GM23338 (cell line): ENCODE measurements around the gene EIF4G3. TPM values are rescaled to one million over a fixed set of nuclear protein-coding genes. Genes with fewer than 3 reads are reported as not detected.

Experiments used
- ATAC-seq: fragments of 200-7000 bp; cut with Tn5 transposase; 3 replicates; pipeline ENCODE4 v1.9.1; 2020
- DNase-seq: peaks from one replicate; pipeline ENCODE4 v3.0.0-alpha.2; 2015; ENCODE audit warnings: low spot score
- H2AFZ ChIP-seq: fragments of 200-600 bp; sonication (generic); 2 replicates; pipeline ENCODE4 v1.8.0; 2016; ENCODE audit warnings: antibody characterized with exemption, mild to moderate bottlenecking, moderate library complexity
- H3F3A ChIP-seq: fragments of 200-600 bp; sonication (generic); replicated peaks from 2 replicates; pipeline ENCODE4 v1.8.0; 2017; ENCODE audit warnings: antibody characterized with exemption, mixed run types, low read depth
- H3K27ac ChIP-seq: fragments of 200-600 bp; sonication (generic); 2 replicates; pipeline ENCODE4 v1.6.1; 2016; ENCODE audit warnings: low read depth
- H3K27me3 ChIP-seq: fragments of 200-600 bp; sonication (generic); 2 replicates; pipeline ENCODE4 v1.8.0; 2016; ENCODE audit warnings: mild to moderate bottlenecking, mixed run types, moderate library complexity; ENCODE audit not compliant: insufficient read depth
- H3K36me3 ChIP-seq: fragments of 200-600 bp; sonication (generic); 2 replicates; pipeline ENCODE4 v1.8.0; 2016; ENCODE audit warnings: mild to moderate bottlenecking; ENCODE audit not compliant: insufficient read depth
- H3K4me1 ChIP-seq: fragments of 200-600 bp; sonication (generic); 2 replicates; pipeline ENCODE4 v1.8.0; 2016; ENCODE audit warnings: mild to moderate bottlenecking, moderate library complexity; ENCODE audit not compliant: insufficient read depth
- H3K4me2 ChIP-seq: fragments of 200-600 bp; sonication (generic); 2 replicates; pipeline ENCODE4 v1.7.1; 2017; ENCODE audit warnings: mixed run types
- H3K4me3 ChIP-seq: fragments of 200-600 bp; sonication (generic); 2 replicates; pipeline ENCODE4 v1.6.1; 2016; ENCODE audit warnings: mixed run types
- H3K79me2 ChIP-seq: fragments of 200-600 bp; sonication (generic); replicated peaks from 2 replicates; pipeline ENCODE4 v1.8.0; 2017; ENCODE audit warnings: mild to moderate bottlenecking; ENCODE audit not compliant: insufficient read depth
- H3K9me2 ChIP-seq: fragments of 200-600 bp; sonication (generic); 2 replicates; pipeline ENCODE4 v1.8.0; 2017; ENCODE audit not compliant: insufficient read depth
- H4K20me1 ChIP-seq: fragments of 200-600 bp; sonication (generic); replicated peaks from 2 replicates; pipeline ENCODE4 v1.8.0; 2017; ENCODE audit warnings: mild to moderate bottlenecking; ENCODE audit not compliant: insufficient read depth
- H3K27ac Mint-ChIP-seq: 2 replicates; pipeline ENCODE4 v1.8.0; 2020; ENCODE audit warnings: inconsistent platforms, mild to moderate bottlenecking, moderate library complexity, mixed read lengths
- H3K27me3 Mint-ChIP-seq: 3 replicates; pipeline ENCODE4 v1.8.0; 2022; ENCODE audit warnings: low read depth, mild to moderate bottlenecking, moderate library complexity, mixed read lengths, inconsistent platforms; ENCODE audit not compliant: insufficient read depth, poor library complexity
- H3K36me3 Mint-ChIP-seq: 3 replicates; pipeline ENCODE4 v1.8.0; 2021; ENCODE audit warnings: low read depth, mild to moderate bottlenecking, inconsistent platforms, moderate library complexity, mixed read lengths
- H3K4me1 Mint-ChIP-seq: 3 replicates; pipeline ENCODE4 v1.8.0; 2020; ENCODE audit warnings: mild to moderate bottlenecking, inconsistent platforms, mixed read lengths
- H3K4me3 Mint-ChIP-seq: 3 replicates; pipeline ENCODE4 v1.8.0; 2021; ENCODE audit warnings: moderate library complexity, mild to moderate bottlenecking, inconsistent platforms, mixed read lengths
- H3K9me3 Mint-ChIP-seq: 3 replicates; pipeline ENCODE4 v1.8.0; 2020; ENCODE audit warnings: moderate library complexity, mild to moderate bottlenecking, inconsistent platforms, mixed read lengths
- ETS1 ChIP-seq: IDR thresholded peaks from 2 replicates; pipeline ENCODE4 v1.6.1; 2016; ENCODE audit warnings: antibody characterized with exemption
- EZH2 ChIP-seq: fragments of 200-600 bp; sonication (generic); IDR thresholded peaks from one replicate; pipeline ENCODE4 v1.8.0; 2017; ENCODE audit warnings: antibody characterized with exemption, mild to moderate bottlenecking, low read depth; ENCODE audit not compliant: unreplicated experiment
- EZH2phosphoT487 ChIP-seq: fragments of 200-600 bp; sonication (generic); IDR thresholded peaks from one replicate; pipeline ENCODE4 v1.8.1; 2018; ENCODE audit warnings: antibody characterized with exemption; ENCODE audit not compliant: unreplicated experiment
- JUNB ChIP-seq: IDR thresholded peaks from one replicate; pipeline ENCODE4 v1.6.1; 2016; ENCODE audit warnings: antibody characterized with exemption; ENCODE audit not compliant: unreplicated experiment
- NANOG ChIP-seq: IDR thresholded peaks from 2 replicates; pipeline ENCODE4 v1.6.1; 2016; ENCODE audit warnings: antibody characterized with exemption, borderline replicate concordance
- POLR2AphosphoS5 ChIP-seq: IDR thresholded peaks from 2 replicates; pipeline ENCODE4 v1.6.1; 2016; ENCODE audit warnings: antibody characterized with exemption, low read depth
- REST ChIP-seq: IDR thresholded peaks from one replicate; pipeline ENCODE4 v1.6.1; 2018; ENCODE audit warnings: antibody characterized with exemption; ENCODE audit not compliant: unreplicated experiment
- STAT1 ChIP-seq: IDR thresholded peaks from one replicate; pipeline ENCODE4 v1.6.1; 2016; ENCODE audit warnings: antibody characterized with exemption; ENCODE audit not compliant: unreplicated experiment
- ZNF114 ChIP-seq: fragments of 250-450 bp; sonication (Bioruptor Pico); IDR thresholded peaks from 2 replicates; pipeline ENCODE4 v1.5.0; 2020; ENCODE audit warnings: mild to moderate bottlenecking, moderate library complexity
- ZNF462 ChIP-seq: fragments of 250-450 bp; sonication (Bioruptor Pico); IDR thresholded peaks from 2 replicates; pipeline ENCODE4 v1.5.0; 2020; ENCODE audit warnings: mild to moderate bottlenecking, moderate library complexity
- polyA plus RNA-seq: library from polyadenylated mRNA; unstranded; fragments of >200 nt; fragmentation: Nextera tagmentation; extraction: Ambion mirVana; gene quantifications from 2 replicates; pipeline ENCODE4 v1.2.1, GENCODE V29; 2016
- total RNA-seq: library from RNA; depleted of rRNA; stranded (reverse); fragments of >200 nt; shearing (Covaris generic); gene quantifications from 2 replicates; pipeline ENCODE4 v1.2.3, GENCODE V29; 2014

EIF4G3 gene
- total and polyA plus RNA-seq, 2 experiments from 2014 or later: 37.9 to 68.1 TPM

GRCh38 chr1:21149430-21149854 lies 27.3 kb downstream of the EIF4G3 start:
- TF ChIP-seq EZH2: no peak
- no peak for TF ChIP-seq JUNB
- no peak overlapping the region for H3K27ac ChIP-seq
- H3K4me3 Mint-ChIP-seq: no peak overlapping the region
- H3K36me3 ChIP-seq: peaks cover 3% of the 10 kb centered on the region; the same call in 1 of the 2 replicates
- peaks cover 8% of the 10 kb centered on the region for H3K27me3 Mint-ChIP-seq
- H2AFZ ChIP-seq: no peak overlapping the region
- H3K4me1 ChIP-seq: no peaks in the 10 kb centered on the region
- ATAC-seq (no peak), DNase-seq (no peak)
- H3K27me3 ChIP-seq: no peaks in the 10 kb centered on the region
- H4K20me1 ChIP-seq: peaks cover 31% of the 10 kb centered on the region; the same call in 1 of the 2 replicates
- H3K79me2 ChIP-seq: peaks cover 100% of the 10 kb centered on the region
- H3K4me2 ChIP-seq: no peak overlapping the region
- no peak overlapping the region for H3K4me3 ChIP-seq
- no peaks in the 10 kb centered on the region for H3K9me2 ChIP-seq
- peaks cover 24% of the 10 kb centered on the region; the same call in 2 of the 3 replicates for H3K36me3 Mint-ChIP-seq
- no peaks in the 10 kb centered on the region for H3K9me3 Mint-ChIP-seq
- H3F3A ChIP-seq: no peaks in the 10 kb centered on the region
- H3K4me1 Mint-ChIP-seq: no peaks in the 10 kb centered on the region; the same call in 2 of the 3 replicates
- H3K27ac Mint-ChIP-seq: peak overlapping the region; percentile 2; the same call in 1 of the 2 replicates

- Histone ChIP-seq H3K9me2 (no peaks in the 10 kb centered on the region), H3K4me2 (no peak overlapping the region), H3K36me3 (peaks cover 2% of the 10 kb centered on the region; the same call in 1 of the 2 replicates), H3K79me2 (peaks cover 93% of the 10 kb centered on the region), H3K27ac (no peak overlapping the region), H3K4me1 (no peaks in the 10 kb centered on the region), H4K20me1 (peaks cover 36% of the 10 kb centered on the region), H2AFZ (no peak overlapping the region), H3K27me3 (no peaks in the 10 kb centered on the region), H3K4me3 (no peak overlapping the region), H3F3A (no peaks in the 10 kb centered on the region)
- no peak overlapping the region for H3K27ac Mint-ChIP-seq
- H3K36me3 Mint-ChIP-seq: peaks cover 14% of the 10 kb centered on the region; the same call in 2 of the 3 replicates
- no peaks in the 10 kb centered on the region for H3K4me1 Mint-ChIP-seq
- no peak for TF ChIP-seq NANOG
- no peak for TF ChIP-seq POLR2AphosphoS5
- TF ChIP-seq ETS1: no peak
- TF ChIP-seq ZNF114 (CRISPR knock-in tag): no peak
- no peak for TF ChIP-seq ZNF462 (CRISPR knock-in tag)
- TF ChIP-seq REST: no peak
- TF ChIP-seq JUNB: no peak
- no peak for TF ChIP-seq STAT1
- TF ChIP-seq EZH2phosphoT487: no peak
- ATAC-seq (no peak), DNase-seq (no peak)
- no peaks in the 10 kb centered on the region for H3K9me3 Mint-ChIP-seq
- no peak overlapping the region for H3K4me3 Mint-ChIP-seq
- peaks cover 1% of the 10 kb centered on the region for H3K27me3 Mint-ChIP-seq
These were observed 32.9 kb downstream of the EIF4G3 start for GRCh38 chr1:21143752-21144151.
